BE2C (cell line): ENCODE results near the gene POLR2J.
"Not testable (repeated sequence)": the region's sequence is repeated elsewhere in the genome, so short reads cannot be mapped to it uniquely, and the experiment has no call there.

Experiments used
- DNase-seq: peaks from one replicate; pipeline ENCODE4 v3.0.0-alpha.2; 2020
- H3K27me3 ChIP-seq: fragments of 250-450 bp; sonication (Bioruptor Pico); 2 replicates; pipeline ENCODE4 v1.5.1; 2020; ENCODE audit warnings: mild to moderate bottlenecking
- H3K36me3 ChIP-seq: fragments of 250-450 bp; sonication (Bioruptor Pico); 2 replicates; pipeline ENCODE4 v1.5.1; 2020; ENCODE audit warnings: mild to moderate bottlenecking
- H3K4me1 ChIP-seq: fragments of 250-450 bp; sonication (Bioruptor Pico); 2 replicates; pipeline ENCODE4 v1.5.1; 2020
- H3K4me3 ChIP-seq: 2 replicates; pipeline ENCODE4 v1.5.1; 2011; ENCODE audit warnings: low read depth, low read length
- H3K9me3 ChIP-seq: fragments of 250-450 bp; sonication (Bioruptor Pico); 2 replicates; pipeline ENCODE4 v1.5.1; 2020

Gene POLR2J

DNA sequence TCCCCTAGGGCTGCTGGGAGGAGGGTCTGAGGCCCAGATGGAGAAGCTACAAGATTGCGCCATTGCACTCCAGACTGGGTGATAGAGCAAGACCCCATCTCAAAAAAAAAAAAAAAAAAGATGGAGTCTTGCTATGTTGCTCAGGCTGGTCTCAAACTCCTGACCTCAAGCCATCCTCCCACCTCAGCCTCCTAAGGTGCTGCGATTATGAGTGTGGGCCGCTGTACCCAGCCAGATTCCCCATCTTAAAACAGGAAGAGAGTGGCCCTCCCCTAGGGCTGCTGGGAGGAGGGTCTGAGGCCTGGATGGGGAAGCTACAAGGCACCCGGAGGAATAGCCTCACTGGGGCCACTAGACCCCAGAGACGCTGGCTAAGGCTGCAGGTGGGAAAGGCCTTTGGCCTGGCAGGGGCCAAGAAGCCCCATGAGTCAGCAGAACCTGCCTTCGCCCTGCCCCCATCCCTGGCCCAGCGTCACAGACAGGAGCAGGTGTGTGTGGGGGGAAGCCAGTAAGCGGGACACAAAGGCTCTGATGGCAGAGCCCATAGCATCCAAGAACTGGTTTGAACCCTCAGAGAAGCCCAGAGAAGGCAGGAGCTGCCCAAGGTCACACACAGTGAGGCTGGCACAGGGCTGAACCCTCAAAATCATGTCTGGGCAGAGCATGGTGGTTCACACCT lies 28.8 kb upstream of the POLR2J start:
- H3K36me3 ChIP-seq, H3K4me3 ChIP-seq, H3K4me1 ChIP-seq, H3K9me3 ChIP-seq, H3K27me3 ChIP-seq, DNase-seq: not testable (repeated sequence)

DNA sequence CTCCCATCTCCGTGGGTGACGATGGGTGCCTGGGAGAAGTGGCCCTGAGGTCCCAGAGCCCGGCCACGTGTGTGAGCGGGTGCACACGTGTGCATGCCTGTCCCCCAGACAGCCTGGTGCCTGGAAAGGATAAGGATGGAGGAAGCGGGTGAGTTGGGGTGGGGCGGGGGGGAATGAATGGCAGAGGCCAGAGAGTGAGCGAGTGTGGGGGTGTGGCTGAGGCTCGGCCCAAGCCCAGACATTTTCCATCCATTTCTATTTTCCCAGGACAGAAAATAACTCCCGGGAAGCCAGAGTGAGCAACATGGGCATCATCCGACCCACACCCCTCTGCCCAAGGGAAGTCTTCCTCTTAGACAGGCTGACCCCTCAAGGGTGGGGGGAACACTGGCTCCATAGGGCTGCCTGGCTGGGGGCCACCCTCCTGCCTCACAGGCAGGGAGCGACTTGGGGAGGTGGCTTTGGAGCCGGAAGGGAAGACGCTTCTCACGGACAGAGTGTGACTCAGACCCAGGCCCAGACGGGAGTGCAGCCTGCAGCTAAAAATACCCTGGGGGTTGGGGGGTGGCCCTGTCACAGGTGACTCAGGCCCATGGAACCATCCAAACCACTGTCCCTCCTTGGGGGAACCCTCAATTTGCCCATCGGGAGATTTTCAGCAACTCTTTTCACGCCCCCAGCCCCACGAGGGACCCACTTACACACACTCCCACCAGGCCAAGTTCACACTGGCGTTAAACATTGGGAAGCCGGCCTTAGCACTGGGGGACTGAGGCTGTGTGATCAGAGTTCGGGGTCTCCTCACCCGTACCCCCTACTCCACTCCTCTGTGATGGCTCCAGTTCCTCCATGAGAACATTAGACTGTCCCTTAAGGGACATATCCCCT lies 26.8 kb upstream of the POLR2J start:
- H3K9me3 ChIP-seq, H3K4me3 ChIP-seq, H3K27me3 ChIP-seq, DNase-seq, H3K4me1 ChIP-seq, H3K36me3 ChIP-seq: not testable (repeated sequence)

GRCh38 chr7:102503141-102503540 lies 24.4 kb upstream of the POLR2J start:
- not testable (repeated sequence) for H3K4me3 ChIP-seq, DNase-seq, H3K36me3 ChIP-seq, H3K9me3 ChIP-seq, H3K4me1 ChIP-seq, H3K27me3 ChIP-seq

DNA sequence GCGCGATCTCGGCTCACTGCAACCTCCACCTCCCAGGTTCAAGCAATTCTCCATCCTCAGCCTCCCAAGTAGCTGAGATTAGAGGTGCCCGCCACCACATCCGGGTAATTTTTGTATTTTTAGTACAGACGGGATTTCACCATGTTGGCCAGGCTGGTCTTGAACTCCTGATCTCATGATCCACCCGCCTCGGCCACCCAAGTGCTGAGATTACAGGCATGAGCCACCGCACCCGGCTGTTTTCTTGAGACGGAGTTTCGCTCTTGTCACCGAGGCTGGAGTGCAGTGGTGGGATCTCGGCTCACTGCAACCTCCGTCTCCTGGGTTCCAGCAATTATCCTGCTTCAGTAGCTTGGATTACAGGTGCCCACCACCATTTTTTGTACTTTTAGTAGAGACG lies 19.6 kb upstream of the POLR2J start:
- not testable (repeated sequence) for H3K4me3 ChIP-seq, H3K27me3 ChIP-seq, DNase-seq, H3K4me1 ChIP-seq, H3K9me3 ChIP-seq, H3K36me3 ChIP-seq

- H3K4me1 ChIP-seq, H3K4me3 ChIP-seq, H3K9me3 ChIP-seq, DNase-seq, H3K27me3 ChIP-seq, H3K36me3 ChIP-seq: not testable (repeated sequence)
Observed at GRCh38 chr7:102497308-102497707, 18.6 kb upstream of the POLR2J start.

DNA sequence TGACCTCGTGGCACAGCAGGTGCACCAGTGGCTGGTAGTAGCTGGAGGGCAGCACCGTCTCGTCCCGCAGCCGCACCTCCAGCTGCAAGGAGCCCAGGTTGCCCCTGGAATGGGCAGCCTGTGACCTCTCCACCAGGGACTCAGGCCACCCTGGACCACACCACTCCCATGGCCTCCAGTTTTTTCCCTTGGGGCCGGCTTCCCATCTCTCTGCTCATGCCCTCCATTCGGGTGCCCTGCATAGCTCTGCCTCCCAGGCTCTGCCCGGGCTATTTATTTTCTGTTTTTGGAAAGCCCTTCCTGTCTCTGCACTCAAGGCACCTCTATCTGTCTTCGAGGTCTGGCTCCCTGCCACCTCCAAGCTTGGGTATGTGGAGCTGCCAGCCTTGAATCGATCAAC lies 18.1 kb upstream of the POLR2J start:
- not testable (repeated sequence) for H3K36me3 ChIP-seq, H3K9me3 ChIP-seq, H3K4me1 ChIP-seq, H3K27me3 ChIP-seq, H3K4me3 ChIP-seq
- DNase-seq = peak; percentile 0

GRCh38 chr7:102494473-102495149 lies 15.9 kb upstream of the POLR2J start:
- H3K4me1 ChIP-seq, H3K36me3 ChIP-seq, H3K27me3 ChIP-seq, DNase-seq, H3K9me3 ChIP-seq, H3K4me3 ChIP-seq: not testable (repeated sequence)

DNA sequence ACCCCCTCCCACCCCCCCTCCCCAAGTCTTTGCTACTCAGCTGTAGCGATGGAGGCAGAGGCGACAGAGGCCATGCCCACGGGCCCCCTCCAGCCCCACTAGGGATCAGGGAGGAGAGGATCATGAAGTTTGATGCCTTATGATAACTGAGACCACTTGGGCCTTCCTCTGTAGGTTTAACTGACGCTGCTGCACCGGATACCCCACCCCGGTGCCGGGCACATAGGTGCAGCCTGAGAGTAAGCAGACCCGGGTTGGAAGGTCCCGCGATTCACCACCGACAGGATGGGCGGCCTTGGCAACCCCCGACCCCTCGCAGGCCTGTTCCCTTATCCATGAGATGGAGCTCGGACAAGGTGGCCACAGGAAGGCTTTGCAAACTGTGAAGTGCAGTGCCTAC lies 15.3 kb upstream of the POLR2J start:
- H3K9me3 ChIP-seq, H3K36me3 ChIP-seq, H3K27me3 ChIP-seq, H3K4me1 ChIP-seq, H3K4me3 ChIP-seq: not testable (repeated sequence)
- peak; percentile 3 for DNase-seq

- H3K36me3 ChIP-seq, DNase-seq, H3K4me3 ChIP-seq, H3K9me3 ChIP-seq, H3K4me1 ChIP-seq, H3K27me3 ChIP-seq: not testable (repeated sequence)
Observed at GRCh38 chr7:102493220-102493935, 14.7 kb upstream of the POLR2J start.

DNA sequence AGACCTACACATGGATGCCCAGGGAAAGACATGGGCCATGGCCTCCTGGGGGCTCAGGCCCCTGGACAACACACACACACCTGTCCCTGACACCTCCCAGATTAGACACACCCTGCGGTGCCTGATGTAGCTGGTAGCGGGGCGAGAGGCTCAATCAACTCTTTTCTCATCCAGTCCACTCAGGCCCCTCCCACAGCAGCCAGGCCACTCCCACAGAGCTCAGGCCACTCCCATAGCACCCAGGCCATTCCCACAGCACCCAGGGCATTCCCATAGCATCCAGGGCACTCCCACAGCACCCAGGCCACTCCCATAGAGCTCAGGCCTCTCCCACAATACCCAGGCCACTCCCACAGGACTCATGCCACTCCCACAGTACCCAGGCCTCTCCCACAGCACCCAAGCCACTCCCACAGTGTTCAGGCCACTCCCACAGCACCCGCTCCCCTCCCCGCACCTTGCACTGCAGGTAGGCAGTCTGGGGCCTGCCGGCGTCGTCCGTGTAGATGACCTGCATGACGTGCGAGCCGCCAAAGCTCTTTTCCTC lies 11.9 kb upstream of the POLR2J start:
- not testable (repeated sequence) for H3K4me3 ChIP-seq, H3K27me3 ChIP-seq, H3K4me1 ChIP-seq, H3K9me3 ChIP-seq, H3K36me3 ChIP-seq
- peak; percentile 84 for DNase-seq

- H3K4me3 ChIP-seq, H3K36me3 ChIP-seq, DNase-seq, H3K27me3 ChIP-seq, H3K4me1 ChIP-seq, H3K9me3 ChIP-seq: not testable (repeated sequence)
Observed at GRCh38 chr7:102484317-102484716, 5.6 kb upstream of the POLR2J start.

GRCh38 chr7:102481962-102482361 lies 3.2 kb upstream of the POLR2J start:
- H3K27me3 ChIP-seq, DNase-seq, H3K4me1 ChIP-seq, H3K4me3 ChIP-seq, H3K9me3 ChIP-seq, H3K36me3 ChIP-seq: not testable (repeated sequence)
